PC-9 (cell line): ENCODE results near the gene PCDHGA8.
"Not testable (repeated sequence)": the region's sequence is repeated elsewhere in the genome, so short reads cannot be mapped to it uniquely, and the experiment has no call there.

Experiments
- CTCF ChIP-seq: fragments of 200-600 bp; sonication (generic); conservative IDR thresholded peaks from 2 replicates; pipeline ENCODE4 v1.6.1; 2017; ENCODE audit warnings: mixed run types, antibody characterized with exemption, mild to moderate bottlenecking, moderate library complexity
- EZH2 ChIP-seq: fragments of 200-600 bp; sonication (generic); IDR thresholded peaks from 2 replicates; pipeline ENCODE4 v1.8.0; 2017; ENCODE audit warnings: antibody characterized with exemption, low read depth

GRCh38 chr5:141415275-141415618, 22.8 kb downstream of the PCDHGA8 start:
- TF ChIP-seq CTCF, EZH2: not testable (repeated sequence)
